NCI-H774 (cell line): Measurements from ENCODE around the gene CAVIN2.
A peak's percentile ranks its signal among the peaks of the same experiment; 100 is the strongest.

Experiments
- DNase-seq: peaks from one replicate; lab custom pipeline; 2025; lab: John Stamatoyannopoulos, UW

CAVIN2 gene

DNA sequence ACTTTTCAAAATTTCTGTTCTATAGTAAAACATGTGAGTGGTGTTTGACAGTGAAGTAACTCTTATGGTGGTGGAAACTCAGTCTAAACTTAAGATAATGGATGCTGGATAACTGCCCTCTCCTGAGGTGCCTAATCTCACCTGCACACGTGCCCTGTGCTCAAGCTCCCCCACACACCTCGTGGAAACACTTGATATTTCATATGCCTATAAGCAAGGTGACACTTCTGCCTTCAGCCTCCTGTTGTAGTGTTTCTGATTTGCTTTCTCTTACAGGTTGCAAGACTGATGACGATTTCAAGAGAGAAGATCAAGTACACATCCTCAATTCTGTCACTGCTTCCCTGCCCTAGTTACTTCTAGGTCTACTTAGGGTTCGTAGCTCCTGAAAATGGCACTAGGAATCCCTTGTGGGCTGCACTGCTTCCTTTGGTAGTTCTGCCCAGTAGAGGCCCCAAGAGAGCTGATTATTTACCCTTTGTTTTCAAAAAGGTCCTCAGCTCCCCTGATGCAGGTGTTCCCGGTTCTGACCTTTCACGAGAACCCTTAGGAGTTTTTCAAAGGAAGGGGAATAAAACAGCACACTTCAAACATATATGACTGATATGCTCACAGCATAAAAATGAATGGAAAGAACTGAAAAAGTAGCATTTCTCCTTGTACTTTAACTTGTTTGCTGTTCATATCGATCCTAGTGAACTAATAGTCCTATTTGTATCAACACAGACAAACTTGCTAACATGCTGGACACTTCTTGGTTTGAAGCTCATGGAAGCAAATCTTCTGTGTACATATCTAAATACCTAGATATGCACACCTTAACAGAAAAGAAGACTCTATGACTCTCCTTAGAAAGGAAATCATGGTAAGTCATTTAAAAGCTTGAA is 6.7 kb downstream of the CAVIN2 start:
- no peak for DNase-seq

GRCh38 chr2:191838526-191838925 is 8.4 kb downstream of the CAVIN2 start:
- no peak for DNase-seq

DNA sequence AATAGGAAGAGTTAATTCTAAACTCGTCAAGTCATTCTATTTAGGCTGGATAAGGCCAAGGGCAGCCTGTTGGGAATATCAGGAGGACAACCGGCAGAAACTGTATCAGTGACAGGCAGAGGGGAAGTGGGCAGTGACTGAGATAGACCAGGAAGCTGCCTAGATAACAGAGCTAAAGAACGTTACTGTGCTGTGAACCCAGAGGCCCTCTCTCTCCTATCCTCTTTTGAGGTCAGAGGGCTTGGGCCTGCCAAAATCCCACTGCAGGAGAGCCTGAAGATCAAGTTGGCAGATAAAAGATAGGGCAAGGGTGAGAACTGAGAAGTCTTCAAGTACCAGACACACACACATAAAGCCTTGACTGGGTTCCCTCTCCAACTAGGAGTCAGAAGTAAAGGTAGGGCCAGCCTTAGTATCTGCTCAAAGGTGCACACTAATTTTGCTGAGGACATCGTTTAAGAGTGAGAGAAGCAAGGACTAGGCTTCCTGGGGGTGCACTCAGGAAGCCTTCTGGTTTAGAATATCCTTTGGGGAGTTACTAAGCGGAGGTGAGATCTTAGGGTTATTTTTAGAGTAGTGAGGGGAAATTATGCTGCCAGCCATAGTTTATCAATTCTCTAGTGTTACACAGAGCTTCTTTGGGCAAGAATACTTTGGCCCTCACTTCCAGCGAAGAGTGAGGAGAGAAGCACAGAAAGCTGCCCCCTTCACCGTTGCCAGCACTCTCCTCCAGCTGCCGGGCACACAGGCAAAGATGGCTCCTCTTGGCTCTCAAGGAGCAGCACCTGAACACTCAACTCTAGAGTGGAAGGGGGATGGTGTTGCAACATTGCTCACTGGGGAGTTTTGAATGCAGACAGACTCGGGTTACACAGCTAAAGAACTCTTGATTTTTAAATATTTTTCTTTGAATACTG is 9.8 kb downstream of the CAVIN2 start:
- no peak for DNase-seq

GRCh38 chr2:191836471-191836852 is 10.4 kb downstream of the CAVIN2 start:
- DNase-seq = no peak

DNA sequence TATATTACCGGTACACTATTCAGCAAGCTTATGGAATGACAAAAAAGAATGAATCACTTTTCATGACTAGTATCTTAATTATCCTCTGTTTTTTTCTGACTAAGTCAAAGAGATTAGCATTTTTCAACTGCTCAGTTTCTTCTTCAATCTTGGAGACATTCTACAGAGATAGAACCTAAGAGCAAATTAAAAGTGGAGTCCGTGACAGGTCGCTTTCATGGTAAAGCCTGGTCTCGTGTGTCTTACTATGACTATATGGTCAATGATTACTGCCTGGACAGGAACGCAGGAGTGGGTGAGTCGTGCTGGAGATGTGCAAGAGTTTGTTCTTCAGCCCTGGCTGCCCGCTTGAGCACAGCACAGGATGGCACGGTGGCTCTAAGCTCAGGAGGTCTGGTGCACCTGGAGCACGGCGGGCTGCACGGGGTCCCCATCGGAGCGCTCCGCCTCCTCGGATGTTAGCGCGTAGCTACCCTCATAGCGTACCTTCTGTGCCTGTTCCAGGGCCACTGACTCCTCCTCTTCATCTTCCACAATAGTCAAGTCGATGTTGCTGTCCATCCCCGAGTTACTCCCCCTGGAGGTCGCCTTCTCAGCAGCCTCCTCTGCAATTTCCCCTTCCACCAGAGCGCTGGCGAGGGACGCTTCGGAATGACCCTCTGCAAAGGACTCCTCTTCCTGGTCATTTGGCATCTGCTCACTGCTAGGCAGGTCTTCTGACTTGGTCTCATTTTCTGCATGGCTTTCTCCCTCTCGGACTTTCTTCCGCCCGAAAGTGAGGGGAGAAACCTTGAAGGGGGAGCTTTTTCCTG is 11.1 kb downstream of the CAVIN2 start:
- no peak for DNase-seq

- DNase-seq = no peak
Observed at GRCh38 chr2:191835100-191835499, 11.8 kb downstream of the CAVIN2 start.

GRCh38 chr2:191833356-191833755 is 13.5 kb downstream of the CAVIN2 start:
- no peak for DNase-seq

DNA sequence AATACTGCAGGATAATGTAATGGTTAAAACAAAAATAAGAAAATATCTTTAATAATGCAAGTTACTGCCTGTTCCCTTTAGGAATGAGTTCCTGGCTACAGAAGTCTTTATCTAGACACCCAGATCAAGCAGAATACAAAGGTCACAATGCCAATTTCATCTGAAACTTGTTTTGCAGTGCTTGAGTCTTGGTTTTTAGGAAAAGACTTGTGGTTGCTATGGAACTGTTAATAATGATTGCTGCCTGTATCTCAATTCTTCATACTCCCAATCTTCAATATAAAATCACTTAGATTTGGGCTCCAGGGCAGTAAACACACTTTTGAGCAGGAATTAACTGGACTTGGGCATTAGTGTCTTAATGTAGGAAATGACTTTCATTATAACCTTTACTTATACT is 14.2 kb downstream of the CAVIN2 start:
- DNase-seq = no peak

DNA sequence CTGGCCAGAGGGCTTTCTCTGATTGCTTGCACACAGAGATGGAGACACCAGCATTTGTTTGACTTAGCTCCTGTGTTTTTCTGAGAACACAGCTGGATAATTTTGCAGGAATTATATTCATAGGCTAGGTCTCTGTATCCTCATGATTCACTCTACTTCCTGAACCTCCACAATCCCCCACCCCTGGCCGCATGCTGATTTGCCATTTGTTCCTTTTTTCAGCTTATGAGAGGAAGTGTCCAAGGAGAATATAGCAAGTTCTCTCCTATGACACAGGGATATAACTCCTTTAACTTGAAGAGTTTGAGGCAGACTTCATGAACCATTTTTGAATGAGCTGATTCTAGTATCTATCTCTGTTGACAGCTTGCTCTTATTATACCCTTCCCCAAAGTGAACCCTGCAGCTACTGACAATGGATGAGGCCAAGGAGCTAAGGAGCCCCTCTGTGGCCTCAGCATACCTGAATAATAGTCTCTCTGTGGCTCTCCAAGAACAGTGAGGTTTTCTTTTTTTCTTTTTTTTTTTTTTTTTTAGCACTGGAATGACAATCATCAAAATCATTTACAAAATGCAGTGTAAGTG is 15.4 kb downstream of the CAVIN2 start:
- DNase-seq = no peak

DNA sequence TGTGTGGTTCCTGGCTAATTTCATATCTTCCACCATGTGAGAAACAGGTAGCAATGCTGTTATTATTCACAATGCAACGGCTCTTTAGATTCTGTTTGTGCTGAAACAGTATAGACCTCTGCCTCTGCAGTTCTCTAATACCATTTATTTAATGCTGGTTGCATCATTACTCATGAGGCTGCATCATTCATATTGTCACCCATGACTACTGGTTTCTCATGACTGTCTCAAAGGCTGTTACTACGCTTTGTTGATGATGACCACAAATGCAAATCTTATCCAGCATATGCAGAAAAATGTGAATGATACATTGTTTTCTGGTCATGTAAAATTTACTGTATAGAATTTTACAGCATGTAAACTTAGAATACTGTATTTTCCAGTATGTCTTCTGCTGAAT is 22.5 kb downstream of the CAVIN2 start:
- DNase-seq = no peak

DNA sequence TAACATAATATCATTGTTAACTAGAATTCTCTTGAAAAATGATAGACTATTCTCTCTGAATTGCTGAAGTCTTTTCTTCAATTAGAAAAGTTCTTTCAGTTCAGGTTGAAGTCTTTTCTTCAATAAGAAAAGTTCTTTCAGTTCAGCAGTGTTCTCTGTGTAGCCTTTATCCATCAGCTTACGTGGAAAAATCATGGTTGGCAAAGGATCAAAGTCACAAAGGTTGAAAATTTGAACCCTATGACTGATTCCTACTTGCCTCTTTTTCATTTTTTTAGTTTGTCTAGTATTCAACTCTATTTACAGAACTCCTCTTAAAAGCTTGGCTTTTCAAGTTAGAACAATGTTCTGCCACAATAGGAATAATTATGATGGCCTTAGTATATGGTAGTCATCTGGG is 25.8 kb downstream of the CAVIN2 start:
- DNase-seq = no peak

DNA sequence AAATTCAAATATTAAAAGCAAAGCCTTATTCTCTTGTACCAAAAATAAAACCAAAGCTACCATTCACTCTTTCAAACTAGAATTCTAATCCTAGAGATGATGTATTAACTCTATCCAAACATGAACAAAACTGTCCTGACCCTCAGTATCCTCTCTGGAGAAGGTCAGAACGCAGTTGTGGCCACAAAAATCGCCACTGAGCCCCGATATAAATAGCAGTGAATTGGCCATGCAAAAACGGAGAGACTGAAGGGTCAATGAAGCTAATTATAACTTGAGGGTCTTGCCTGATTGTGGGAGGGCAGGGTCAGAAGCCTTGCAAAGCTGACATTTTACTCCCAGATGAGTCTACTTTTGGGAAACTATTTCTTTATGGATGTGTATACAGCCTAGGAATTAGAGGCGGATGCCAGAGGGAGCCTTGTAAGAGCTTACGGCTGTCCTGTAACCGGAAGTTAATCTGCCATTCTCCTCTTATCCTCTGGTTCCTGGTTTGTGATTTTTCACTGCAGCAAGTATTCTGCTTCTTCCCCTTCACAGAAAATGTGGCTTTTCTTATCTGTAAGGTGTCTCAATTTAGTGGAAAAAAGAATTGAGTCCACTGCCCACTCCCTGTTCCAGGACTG is 28.1 kb downstream of the CAVIN2 start:
- DNase-seq = no peak

GRCh38 chr2:191818133-191818532 is 28.8 kb downstream of the CAVIN2 start:
- DNase-seq = no peak

DNA sequence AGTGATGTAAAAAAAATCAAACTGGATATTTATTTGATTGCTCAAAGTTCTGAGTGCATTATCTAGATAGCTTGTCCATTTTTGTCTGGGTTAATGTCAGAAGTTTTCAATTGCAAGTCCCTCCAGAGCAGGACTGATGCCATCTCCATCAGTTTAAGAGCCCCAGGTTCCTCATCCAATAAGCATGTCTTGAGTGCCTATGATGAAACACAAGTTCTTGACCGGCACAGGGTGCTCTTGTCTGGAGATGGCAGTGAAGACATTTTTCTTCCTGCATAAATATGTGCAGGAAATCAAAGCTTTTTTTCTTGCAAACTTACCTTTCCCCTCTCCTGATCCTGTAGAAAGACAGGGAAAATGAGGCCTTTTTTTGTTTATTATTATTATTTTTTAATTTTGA is 31.9 kb downstream of the CAVIN2 start:
- DNase-seq = no peak

DNA sequence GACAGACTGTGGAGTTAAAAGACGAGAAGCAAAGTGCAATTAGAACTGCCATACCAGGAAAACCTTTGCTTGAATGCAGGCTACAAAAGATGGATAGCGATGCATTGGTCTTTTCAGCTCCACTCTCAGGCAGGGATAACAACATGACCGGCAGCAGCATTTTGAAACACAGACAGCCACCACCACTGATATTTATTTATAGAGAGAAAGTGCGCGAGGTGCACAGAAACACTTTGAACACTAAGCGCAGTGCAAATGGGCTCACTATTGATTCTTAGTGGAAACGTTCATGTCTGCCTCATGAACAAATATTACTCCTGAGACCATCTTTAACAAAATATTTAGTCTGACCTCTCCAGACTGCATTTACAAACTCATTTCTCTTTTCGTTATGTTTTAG is 32.9 kb downstream of the CAVIN2 start:
- DNase-seq = no peak

- peak; percentile 46 for DNase-seq
Observed at GRCh38 chr2:191811807-191812602, 34.9 kb downstream of the CAVIN2 start.

GRCh38 chr2:191806396-191806795 is 40.5 kb downstream of the CAVIN2 start:
- DNase-seq = no peak

- no peak for DNase-seq
Observed at GRCh38 chr2:191804766-191805165, 42.1 kb downstream of the CAVIN2 start.

DNA sequence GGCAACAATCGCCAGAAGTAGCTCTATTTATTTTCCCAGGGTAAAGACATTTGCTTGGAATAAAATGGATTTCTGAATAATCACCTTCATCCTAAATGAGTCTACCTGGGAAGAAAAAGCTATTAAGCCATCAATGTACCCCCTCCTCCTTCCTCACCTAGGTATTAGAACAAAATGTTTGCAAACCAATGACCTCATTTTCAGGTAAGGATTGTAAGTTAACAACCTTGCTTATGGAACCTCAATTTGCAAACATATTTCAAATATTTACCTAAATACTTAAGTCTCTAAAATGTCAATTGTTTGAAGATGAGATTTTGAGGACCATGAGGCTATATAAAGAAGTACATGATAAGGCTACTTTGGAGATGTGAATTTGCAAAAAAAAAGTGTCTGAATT is 43.9 kb downstream of the CAVIN2 start:
- DNase-seq = no peak

DNA sequence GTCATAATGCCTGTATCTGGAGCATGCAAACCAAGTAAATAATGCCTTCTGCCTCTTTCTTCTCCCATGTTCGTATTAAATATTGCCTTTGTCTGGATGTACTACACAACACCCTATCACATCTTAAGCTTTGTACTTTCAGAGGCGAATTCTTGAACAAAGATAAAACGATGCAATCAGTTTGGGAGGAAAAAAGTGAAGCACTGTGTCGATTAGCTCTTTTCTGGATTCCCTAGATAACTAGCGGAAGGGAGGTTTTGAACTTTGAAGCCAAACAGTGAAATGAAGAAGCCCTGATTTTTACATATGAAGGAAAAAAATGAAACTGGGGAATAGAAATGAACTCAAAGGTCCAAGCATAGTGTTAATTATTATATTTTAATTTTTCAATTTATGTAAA is 44.7 kb downstream of the CAVIN2 start:
- no peak for DNase-seq

DNA sequence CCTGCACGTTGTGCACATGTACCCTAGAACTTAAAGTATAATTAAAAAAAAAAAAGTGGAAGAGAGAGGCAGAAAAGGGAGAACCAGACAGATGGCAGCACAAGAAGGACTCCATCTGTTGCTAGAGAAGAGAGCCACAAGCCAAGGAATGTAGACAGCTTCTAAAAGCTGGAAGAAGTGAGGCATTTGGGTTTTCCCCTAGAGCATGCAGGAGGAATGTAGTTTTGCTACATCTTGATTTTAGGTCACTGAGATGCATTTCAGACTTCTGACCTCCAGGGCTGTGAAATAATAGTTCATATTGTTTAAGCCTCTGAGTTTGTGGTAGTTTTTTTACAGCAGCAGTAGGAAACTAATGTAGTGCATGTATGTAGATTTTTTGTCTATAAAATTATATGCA is 46.0 kb downstream of the CAVIN2 start:
- DNase-seq = no peak
